ENCODE data around the gene RUSC1.

- TF ChIP-seq CTCF (IDR thresholded peaks at IDR 0.05) = no peak
- TF ChIP-seq EZH2 (IDR thresholded peaks at IDR 0.05; ENCODE audit: borderline replicate concordance, insufficient read depth, low read depth, low read length, poor library complexity, severe bottlenecking) = no peak
Observed at GRCh38 chr1:155339515-155340097, 18.9 kb downstream of the RUSC1 start.
